Measurements from ENCODE around the gene SCIN.
"Not testable (repeated sequence)": the region's sequence is repeated elsewhere in the genome, so short reads cannot be mapped to it uniquely, and the experiment has no call there.

Gene SCIN
- 0.31 to 0.48 reads per million in 2 donors for total RNA-seq

- DNase-seq: no peak
These were observed at the start of gene SCIN for GRCh38 chr7:12570534-12571461. SCIN (plus strand) TSS chr7:12570720; CDS start chr7:12570787, 67 bp downstream.

DNA sequence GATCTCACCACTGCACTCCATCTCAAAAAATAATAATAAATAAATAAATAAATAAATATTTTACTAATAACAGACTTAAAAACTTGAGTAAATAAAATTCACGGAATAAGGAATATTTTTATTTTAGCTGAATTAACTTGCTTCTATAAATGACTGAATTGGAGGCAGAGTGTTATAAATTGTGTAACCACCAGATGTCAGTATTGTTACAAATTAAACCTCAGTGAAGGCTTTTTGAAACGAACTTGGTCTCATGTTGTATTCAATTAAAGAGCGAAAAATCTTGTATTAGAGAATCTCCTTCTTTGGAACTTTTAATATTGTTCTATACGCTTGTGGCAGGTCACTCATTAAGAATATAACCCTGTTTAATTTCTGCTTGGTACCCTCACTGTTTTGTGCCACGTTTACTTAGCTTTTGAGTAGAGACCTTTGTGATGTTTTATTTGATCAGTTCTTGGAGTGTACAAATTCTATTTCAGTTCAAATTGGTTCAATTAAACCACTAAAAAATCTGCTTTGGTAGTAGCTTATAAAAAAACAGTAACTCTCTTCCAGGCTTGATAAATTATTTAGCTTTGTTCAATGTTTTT lies 45.6 kb upstream of the SCIN start:
- DNase-seq: no peak

GRCh38 chr7:12526693-12527092 lies 43.8 kb upstream of the SCIN start:
- DNase-seq: not testable (repeated sequence)

DNA sequence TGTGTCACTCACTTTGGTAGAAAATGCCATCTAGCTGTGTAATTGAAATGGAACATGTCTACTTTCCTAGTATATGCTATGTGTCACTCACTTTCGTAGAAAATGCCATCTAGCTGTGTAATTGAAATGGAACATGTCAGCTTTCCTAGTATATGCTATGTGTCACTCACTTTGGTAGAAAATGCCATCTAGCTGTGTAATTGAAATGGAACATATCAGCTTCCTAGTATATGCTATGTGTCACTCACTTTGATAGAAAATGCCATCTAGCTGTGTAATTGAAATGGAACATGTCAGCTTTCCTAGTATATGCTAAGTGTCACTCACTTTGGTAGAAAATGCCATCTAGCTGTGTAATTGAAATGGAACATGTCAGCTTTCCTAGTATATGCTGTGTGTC lies 42.9 kb upstream of the SCIN start:
- not testable (repeated sequence) for DNase-seq

DNA sequence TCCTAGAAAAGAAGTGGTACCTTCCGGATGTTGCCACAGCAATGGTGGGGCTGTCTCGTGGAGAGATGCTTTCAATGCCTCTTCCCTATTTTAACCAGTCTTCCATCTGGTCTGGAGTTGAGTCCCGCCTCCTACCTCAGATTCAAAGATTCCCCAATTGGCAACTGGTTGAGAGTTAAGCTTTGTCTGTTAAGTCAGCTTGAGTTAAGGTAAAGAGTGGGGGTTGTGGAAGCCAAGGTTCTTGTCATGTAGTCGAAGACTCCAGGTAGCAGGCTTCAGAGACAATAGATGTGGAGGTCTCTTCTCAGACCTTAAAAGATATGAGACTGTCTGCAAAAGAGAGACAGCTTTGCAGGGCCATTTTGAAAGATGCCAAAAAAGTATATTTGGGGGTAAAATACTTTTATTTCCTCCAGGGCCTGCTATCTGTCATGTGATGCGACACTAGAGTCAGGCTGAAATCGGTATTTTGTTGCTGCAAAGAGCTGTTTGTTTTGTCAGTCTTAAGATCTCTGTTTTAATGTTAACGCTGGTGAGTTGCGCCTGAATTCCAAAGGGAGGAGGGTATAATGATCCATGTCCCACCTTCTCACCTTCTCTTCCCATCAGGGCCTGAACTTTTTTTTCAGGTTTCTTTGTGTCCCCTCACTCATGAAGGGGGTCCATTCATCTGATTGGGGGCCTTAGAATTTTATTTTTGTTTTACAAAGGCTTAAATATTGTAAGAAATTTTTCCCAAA lies 40.4 kb upstream of the SCIN start:
- no peak for DNase-seq

GRCh38 chr7:12531784-12532183 lies 38.7 kb upstream of the SCIN start:
- no peak for DNase-seq

DNA sequence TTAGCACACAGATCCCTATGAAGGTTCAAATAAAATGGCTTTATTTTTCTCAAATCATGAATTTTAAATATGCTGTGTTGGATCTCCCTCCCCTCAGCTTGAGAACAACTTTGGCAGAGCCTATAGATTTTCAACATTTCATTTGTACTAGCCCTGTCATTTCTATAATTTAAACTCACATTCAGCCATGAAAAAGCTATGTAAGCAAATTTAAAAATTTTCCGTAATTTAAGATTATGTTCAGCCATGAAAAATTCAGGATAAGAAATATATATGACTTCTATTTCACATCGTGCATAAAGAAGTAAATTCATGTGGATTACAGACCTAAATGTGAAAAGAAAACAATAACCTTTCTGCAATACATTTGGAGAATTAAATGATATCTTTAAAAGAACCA lies 36.5 kb upstream of the SCIN start:
- DNase-seq: no peak

GRCh38 chr7:12539681-12540080 lies 30.8 kb upstream of the SCIN start:
- DNase-seq: no peak

GRCh38 chr7:12540850-12541249 lies 29.7 kb upstream of the SCIN start:
- DNase-seq: no peak

- no peak for DNase-seq
These were observed 26.9 kb upstream of the SCIN start for GRCh38 chr7:12543586-12543985.

DNA sequence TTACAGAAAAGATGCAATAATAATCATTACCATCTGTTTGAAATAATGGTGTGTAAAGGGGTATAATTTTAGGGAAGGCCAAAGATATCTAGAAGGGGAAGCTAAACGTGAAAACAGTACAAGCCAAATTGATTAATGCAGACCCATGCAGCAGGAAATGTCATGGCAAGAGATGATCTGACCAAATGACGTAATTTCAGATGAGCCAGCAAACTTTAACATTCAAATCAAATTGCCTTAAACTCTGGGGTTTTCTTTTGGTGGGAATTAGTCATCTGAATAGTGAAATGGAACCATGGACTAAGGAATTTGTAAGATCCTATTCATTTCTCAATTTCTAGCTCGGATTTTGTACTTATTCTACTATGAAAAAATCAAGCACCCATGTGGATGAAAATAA lies 21.4 kb upstream of the SCIN start:
- DNase-seq: no peak

- no peak for DNase-seq
These were observed 19.6 kb upstream of the SCIN start for GRCh38 chr7:12550956-12551355.

DNA sequence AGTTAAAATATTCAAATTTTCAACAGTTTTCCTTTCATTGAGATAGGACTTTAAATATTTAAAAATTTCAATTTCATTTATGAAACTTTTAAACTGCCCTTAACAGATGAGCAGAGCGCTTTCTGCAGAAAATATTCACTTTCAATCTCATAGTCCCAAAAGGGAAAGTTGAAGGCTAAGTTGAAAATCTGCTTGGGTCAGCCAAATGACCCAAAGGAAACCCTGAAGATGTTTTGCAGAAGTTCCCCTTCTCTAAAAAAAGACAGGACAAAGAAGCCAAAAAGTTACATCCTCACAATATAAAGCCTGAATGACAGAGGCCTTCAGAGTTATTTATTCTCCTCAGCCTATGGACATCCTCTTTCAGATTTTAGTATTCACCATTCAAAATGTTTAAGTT lies 17.6 kb upstream of the SCIN start:
- DNase-seq: no peak

DNA sequence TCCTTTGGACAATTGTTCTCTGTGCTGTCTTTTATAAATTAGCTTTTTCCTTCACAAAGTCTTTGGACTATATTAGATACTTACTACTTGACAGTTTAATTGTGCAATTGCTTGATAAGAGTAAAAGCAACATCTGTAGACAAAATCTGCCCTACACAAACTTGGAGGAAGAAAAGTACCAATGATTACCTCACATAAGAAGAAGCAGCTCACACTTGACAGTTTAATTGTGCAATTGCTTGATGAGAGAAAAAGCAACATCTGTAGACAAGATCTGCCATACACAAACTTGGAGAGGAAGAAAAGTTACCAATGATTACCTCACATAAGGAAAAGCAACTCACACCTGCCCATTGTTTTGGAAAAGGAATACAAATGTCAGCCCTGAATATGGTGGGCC lies 17.1 kb upstream of the SCIN start:
- no peak for DNase-seq

- DNase-seq: no peak
These were observed 16.2 kb upstream of the SCIN start for GRCh38 chr7:12554351-12554750.

DNA sequence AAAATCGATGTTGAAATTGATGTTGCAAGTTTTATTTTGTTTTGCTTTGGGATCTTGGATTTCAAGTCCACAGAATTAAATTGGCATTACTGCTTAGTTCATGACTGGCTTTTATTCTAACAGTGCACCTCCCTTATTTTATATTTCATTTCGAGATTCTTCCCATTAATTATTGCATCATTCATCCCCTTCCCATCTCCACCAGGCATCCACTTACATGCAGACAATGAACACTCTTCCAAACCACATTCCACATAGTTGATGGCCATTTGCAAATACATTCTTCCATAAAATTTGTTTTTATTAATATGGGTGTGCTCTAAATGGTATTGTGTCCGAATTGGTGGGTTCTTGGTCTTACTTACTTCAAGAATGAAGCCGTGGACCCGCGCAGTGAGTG lies 15.6 kb upstream of the SCIN start:
- no peak for DNase-seq

GRCh38 chr7:12555695-12556094 lies 14.8 kb upstream of the SCIN start:
- DNase-seq: not testable (repeated sequence)

DNA sequence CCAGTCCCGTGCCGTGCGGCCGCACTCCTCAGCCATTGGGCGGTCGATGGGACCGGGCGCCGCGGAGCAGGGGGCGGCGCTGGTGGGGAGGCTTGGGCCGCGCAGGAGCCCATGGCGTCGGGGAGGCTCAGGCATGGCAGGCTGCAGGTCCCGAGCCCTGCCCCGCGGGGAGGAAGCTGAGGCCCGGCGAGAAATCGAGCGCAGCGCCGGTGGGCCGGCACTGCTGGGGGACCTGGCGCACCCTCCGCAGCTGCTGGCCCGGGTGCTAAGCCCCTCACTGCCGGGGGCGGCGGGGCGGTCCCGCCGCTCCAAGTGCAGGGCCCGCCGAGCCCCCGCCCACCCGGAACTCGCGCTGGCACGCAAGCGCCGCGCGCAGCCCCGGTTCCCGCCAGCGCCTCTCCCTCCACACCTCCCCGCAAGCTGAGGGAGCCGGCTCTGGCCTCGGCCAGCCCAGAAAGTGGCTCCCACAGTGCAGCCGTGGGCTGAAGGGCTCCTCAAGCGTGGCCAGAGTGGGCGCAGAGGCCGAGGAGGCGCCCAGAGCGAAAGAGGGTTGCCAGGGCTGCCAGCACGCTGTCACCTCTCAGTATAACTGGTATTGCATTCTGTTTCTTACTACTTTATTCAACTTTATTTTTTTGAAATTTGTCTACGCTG lies 14.3 kb upstream of the SCIN start:
- not testable (repeated sequence) for DNase-seq

DNA sequence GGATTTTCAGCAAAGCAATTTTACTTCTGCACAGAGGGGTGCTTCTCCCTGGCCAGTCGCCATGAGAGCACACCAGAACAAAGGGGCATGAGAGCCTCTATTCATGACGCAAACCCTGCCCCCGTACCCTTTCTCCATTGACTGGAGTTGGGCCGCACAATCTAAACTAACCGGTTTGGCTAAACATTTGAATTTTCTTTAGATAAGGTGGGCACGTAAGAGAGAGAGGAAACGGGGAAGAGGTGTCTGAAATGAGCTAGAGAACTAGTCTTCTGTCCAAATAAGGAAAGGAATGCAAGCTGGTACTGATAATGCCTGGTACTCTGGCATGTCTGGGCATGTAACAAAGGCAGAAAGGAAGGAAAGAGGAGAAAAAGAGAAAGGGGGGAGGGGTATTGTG lies 13.2 kb upstream of the SCIN start:
- DNase-seq: no peak

- no peak for DNase-seq
These were observed 5.3 kb upstream of the SCIN start for GRCh38 chr7:12564996-12565764.

DNA sequence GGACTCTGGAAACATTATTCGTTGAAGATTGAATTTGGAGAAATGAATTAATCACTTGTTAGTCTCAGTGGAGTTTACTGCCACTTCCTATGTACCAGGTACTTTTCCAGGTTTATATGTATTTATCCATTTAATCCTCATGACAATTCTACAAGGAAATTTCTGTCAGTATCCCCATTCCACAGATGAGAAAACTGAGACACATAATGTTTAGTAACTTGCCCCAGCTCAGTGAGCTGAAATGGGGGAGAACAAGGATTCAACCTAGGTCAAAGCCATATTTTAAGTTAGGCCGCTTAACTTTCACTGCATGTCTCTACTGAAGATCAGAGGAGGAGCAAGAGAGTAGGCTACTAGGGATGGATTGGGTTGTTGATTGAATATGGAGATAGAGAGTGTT lies 4.6 kb upstream of the SCIN start:
- no peak for DNase-seq

- DNase-seq: no peak
These were observed 3.5 kb upstream of the SCIN start for GRCh38 chr7:12567015-12567414.

Data from activated gamma-delta T cell (primary cell).